Bone marrow (tissue), 2 donors: ENCODE measurements around the gene STIL.
"Not testable (repeated sequence)": the region's sequence is repeated elsewhere in the genome, so short reads cannot be mapped to it uniquely, and the experiment has no call there.

Experiments
- DNase-seq, 2 donors: peaks; one replicate each; lab custom pipeline; 2025; lab: John Stamatoyannopoulos, UW

The STIL gene

DNA sequence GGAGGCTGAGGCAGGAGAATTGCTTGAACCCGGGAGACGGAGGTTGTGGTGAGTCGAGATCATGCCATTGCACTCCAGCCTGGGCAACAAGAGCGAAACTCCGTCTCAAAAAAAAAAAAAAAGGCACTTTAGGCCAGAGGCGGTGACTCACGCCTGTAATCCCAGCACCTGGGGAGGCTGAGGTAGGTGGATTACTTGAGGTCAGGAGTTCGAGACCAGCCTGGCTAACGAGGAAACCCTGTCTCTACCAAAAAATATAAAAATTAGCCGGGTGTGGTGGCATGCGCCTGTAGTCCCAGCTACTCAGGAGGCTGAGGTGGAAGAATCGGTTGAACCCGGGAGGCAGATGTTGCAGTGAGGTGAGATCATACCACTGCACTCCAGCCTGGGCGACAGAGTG lies 6.0 kb upstream of the STIL start:
- not testable (repeated sequence) for DNase-seq

- no peak for DNase-seq
Observed at GRCh38 chr1:47317841-47318240, 3.9 kb upstream of the STIL start.

GRCh38 chr1:47309427-47309826 lies 4.5 kb downstream of the STIL start:
- no peak for DNase-seq

DNA sequence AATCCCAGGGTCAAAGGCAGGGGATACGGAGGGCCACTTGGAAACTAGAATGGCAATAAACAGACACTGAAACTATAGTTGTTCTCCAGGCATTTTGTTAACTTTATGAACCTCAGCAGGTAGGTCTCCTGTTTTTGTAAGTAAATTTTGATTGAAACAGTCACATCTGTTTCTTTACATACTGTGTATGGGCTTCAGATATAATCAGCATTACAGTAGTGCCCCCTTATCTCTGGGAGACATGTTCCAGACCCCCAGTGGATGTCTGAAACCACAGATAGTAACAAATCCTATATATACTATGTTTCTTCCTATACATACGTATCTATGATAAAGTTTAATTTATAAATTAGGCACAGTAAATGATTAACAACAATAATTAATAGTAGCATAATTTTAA lies 11.5 kb downstream of the STIL start:
- no peak for DNase-seq

- DNase-seq = no peak
Observed at GRCh38 chr1:47298025-47298699, 15.8 kb downstream of the STIL start.

DNA sequence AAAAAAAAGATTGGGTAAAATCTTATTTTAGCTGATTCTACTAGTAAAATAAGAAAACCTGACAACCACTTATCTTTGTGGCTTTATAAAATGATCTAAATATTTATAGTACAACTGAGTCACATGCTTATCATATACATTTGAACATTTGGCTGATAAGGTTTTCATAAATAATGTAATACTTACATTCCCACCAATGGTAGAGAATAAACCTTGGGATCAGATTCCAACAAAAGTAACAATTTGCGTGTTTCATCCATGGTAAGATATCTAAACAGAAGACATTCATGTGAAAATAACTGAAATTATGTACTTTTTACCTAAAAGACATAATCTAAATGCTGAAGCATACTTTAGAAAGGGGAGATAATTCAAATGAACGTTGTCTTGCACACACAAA lies 18.4 kb downstream of the STIL start:
- no peak for DNase-seq

- DNase-seq = not testable (repeated sequence)
Observed at GRCh38 chr1:47294863-47295262, 19.1 kb downstream of the STIL start.

GRCh38 chr1:47288116-47288515 lies 25.8 kb downstream of the STIL start:
- DNase-seq = peak in 1 of 2 donors; percentile 20

GRCh38 chr1:47280142-47280541 lies 33.8 kb downstream of the STIL start:
- no peak for DNase-seq

DNA sequence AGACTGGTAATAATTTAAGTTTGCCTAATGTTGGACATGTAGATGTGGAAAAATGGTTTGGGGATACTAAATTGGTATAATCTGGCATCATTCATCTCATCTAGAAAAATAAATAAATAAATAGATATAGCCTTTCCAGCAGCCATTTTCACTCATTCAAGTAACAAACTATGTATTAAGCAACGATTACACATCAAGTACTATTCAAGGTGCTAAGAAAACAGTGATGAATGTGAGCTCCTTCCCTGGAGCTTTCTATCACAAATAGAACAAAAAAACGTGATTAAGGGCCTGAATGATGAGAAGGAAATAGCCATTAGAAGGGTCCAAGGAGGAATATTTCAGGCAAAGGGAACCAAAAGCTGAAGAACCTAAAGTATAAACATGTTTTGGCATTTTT lies 37.1 kb downstream of the STIL start:
- no peak for DNase-seq

GRCh38 chr1:47275811-47276210 lies 38.1 kb downstream of the STIL start:
- not testable (repeated sequence) for DNase-seq

DNA sequence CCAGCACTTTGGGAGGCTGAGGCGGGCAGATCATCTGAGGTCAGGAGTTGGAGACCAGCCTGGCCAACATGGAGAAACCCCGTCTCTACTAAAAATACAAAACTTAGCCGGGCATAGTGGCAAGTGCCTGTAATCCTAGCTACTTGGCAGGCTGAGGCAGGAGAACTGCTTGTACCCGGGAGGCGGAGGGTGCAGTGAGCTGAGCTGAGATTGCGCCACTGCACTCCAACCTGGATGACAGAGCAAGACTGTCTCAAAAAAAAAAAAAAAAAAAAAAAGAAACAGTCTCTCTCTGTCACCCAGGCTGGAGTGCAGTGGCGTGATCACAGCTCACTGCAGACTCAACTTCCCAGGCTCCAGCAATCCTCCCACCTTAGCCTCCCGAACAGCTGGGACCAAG lies 48.4 kb downstream of the STIL start:
- not testable (repeated sequence) for DNase-seq

DNA sequence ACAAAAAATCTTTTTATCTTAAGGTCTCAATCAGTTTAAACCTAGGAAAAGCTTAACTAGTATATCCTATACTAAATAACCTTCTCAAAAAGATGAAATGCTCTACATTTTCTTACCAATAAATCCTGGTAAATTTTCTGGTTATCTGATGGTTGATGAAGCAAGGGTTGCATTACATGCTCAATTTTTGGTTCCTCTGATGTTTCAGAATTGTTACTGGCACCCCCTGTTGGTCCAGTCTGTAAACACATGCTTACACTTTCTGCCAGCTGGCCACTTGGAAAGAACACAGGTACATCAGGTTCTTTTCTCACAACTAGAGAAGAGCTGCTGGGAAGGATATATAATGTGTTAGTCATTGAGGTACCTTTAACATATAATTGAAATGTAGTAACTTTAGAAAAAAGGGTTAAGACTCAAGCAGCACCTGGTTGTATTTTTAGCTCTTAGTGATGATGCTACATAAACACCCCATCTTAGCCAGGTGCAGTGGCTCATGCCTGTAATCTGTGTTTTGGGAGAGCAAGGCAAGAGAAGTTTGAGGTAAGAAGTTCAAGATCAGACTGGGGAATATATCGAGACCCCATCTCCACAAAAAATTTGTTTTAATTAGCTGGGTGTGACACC lies 51.0 kb downstream of the STIL start:
- DNase-seq = peak in 1 of 2 donors; percentile 27

- DNase-seq = no peak
Observed at GRCh38 chr1:47257224-47257623, 56.7 kb downstream of the STIL start.

- no peak for DNase-seq
Observed at GRCh38 chr1:47252795-47253194, 61.2 kb downstream of the STIL start.

- no peak for DNase-seq
Observed at GRCh38 chr1:47252369-47252768, 61.6 kb downstream of the STIL start.

GRCh38 chr1:47249755-47250154 lies 64.2 kb downstream of the STIL start:
- no peak for DNase-seq

DNA sequence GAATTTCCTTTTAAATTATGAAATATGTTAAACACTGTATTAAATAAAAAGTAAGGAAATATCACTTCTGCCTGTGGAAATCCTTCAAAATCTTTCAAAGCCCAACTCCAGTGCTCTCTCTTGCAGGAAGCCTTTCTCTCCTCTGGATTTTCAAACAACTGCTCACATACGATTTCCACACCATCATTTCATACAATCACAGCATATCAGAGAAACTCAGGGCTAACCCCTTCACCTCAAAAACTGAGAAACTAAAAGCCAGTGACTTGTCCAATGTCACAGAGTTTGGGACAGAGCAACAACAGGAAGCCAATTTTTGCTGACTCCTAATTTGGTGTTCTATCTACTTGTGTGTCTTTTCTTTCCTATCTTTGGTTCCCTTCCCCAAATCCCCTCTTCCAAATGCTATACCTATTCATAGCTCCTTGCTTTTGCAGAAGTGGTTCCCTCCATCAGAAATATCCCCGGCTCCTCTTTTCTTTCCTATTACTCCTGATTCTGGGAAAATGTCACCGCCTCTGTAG lies 69.5 kb downstream of the STIL start:
- no peak for DNase-seq

DNA sequence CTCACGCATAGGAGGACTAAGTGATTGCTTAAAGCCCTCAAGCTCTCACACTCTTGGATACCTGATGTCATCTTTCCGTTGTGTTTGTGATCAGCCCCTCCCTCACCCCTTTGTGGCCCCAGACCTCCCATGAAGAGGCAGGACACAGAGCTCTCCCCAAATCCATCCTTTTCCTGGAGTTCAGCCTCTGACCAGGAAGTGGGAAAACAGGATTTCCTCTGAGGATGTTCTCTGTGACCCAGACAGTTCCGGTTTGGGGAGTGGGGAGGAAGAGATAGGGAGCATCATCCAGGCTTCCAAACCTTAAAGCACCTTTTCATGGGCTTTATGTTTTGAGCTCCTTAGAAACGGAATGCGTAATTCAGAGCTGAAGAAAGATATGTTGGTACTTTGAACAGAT lies 70.0 kb downstream of the STIL start:
- no peak for DNase-seq

DNA sequence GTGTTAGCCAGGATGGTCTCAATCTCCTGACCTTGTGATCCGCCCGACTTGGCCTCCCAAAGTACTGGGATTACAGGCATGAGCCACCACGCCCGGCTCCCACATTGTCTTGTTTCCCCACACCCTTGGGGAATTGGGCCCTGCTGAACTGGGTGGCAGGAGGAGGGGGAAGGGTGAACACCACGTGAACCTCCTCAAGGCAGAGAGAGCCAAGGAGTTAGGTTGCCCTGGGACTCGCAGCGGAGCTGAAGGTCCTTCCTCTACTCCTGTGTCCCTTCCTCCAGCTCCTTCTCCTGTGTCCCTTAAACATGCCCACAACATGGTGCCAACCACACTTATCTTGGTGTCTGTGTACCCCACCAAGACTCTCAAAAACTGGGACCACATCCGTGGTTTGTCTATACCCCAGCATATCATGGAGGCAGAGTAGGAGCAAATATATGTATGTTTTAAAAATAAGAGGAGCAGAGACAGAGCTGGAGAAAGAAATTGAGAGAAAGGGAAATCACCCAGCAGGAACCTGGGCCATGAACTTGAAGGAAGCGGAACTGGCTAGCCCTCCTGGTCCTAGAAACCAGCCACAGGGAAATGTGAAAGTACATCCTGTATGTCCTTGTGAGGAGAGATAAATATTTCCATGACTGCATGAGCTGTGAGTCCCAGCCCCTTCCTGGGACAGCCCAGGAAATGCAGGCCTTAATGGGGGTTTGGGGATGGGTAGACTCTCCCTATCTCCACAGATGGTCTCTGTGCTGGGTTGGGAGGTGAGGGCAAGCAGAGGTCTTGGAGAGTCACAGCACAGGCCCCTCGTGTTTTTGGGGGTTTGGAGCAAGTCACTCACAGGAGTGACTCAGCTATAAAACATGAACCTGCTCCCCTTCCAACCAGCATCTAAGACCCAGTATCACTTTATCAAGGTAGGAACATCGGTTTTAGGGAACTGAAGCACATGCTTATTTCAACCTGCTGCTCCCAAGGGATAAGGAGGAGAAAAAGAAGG lies 72.5 kb downstream of the STIL start:
- DNase-seq = no peak

DNA sequence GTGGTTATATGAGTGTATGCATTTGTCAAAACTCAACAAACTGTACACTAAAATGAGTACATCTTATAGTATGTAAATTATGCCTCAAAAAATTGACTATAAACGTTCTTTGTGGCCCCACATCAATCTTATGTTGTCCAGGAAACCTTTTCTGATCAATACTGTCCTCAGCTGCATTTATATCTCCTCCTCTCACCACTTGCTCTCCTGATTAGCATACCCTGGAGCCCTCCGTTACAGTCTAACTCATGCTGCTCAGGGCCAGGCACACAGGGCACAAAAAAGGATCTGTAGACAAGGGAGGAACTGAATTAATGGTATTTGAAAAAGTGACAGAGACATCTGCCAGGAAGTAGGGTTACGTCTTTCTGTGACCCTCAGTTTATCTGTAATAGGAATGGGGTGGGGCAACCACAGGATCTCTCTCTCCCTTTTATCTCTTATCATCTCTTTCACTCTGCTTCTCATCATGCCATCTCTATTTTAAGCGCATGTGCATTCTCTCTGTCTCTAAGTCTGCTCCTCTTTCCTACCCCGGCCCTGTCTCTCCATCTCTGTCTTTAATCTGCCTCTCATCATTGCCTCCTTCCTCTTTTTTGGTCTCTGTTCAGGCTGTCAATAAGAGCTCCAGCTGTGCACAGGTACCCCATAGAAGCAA lies 74.9 kb downstream of the STIL start:
- DNase-seq = no peak

GRCh38 chr1:47235806-47236205 lies 78.1 kb downstream of the STIL start:
- DNase-seq = no peak
